ENCODE data around the gene DOK3. TPM values are rescaled to one million over a fixed set of nuclear protein-coding genes. Genes with fewer than 3 reads are reported as not detected.

DOK3 gene
- total RNA-seq, 1 donor from 2014 or later: 3.7 TPM

- no peak for DNase-seq (ENCODE audit: low spot score)
- H3K9me3 Mint-ChIP-seq: no peaks in the 10 kb centered on the region
- peaks cover 12% of the 10 kb centered on the region for H3K27me3 Mint-ChIP-seq (ENCODE audit: insufficient read depth)
- H3K27ac Mint-ChIP-seq: no peak overlapping the region
- no peak overlapping the region for H3K4me3 Mint-ChIP-seq
- peaks cover 50% of the 10 kb centered on the region for H3K4me1 Mint-ChIP-seq (ENCODE audit: low read depth)
- peaks cover 6% of the 10 kb centered on the region for H3K36me3 Mint-ChIP-seq (ENCODE audit: low read depth)
- intact Hi-C loops (cut with micrococcal nuclease): loop anchor here (2.0 kb wide), 1 partner anchor 19 kb away; the partner anchor contains the start of gene PDLIM7
Measured at GRCh38 chr5:177477701-177478477, 31.7 kb downstream of the DOK3 start.

GRCh38 chr5:177476531-177477233, 32.9 kb downstream of the DOK3 start:
- no peak overlapping the region for H3K4me3 Mint-ChIP-seq
- peaks cover 14% of the 10 kb centered on the region for H3K27me3 Mint-ChIP-seq (ENCODE audit: insufficient read depth)
- peaks cover 6% of the 10 kb centered on the region for H3K36me3 Mint-ChIP-seq (ENCODE audit: low read depth)
- H3K4me1 Mint-ChIP-seq (ENCODE audit: low read depth): peaks cover 50% of the 10 kb centered on the region
- H3K27ac Mint-ChIP-seq: no peak overlapping the region
- no peak for DNase-seq (ENCODE audit: low spot score)
- H3K9me3 Mint-ChIP-seq: no peaks in the 10 kb centered on the region
- intact Hi-C loops (cut with micrococcal nuclease): loop anchor here (1.0 kb wide), 1 partner anchor 20 kb away; no protein-coding TSS in a partner anchor

- H3K27me3 Mint-ChIP-seq (ENCODE audit: insufficient read depth): peaks cover 14% of the 10 kb centered on the region
- H3K4me3 Mint-ChIP-seq: peak overlapping the region; percentile 20
- peaks cover 54% of the 10 kb centered on the region for H3K4me1 Mint-ChIP-seq (ENCODE audit: low read depth)
- intact Hi-C loops (cut with micrococcal nuclease): loop anchor here (1.0 kb wide), 1 partner anchor 19 kb away; no protein-coding TSS in a partner anchor
- DNase-seq (ENCODE audit: low spot score): no peak
- peaks cover 6% of the 10 kb centered on the region for H3K36me3 Mint-ChIP-seq (ENCODE audit: low read depth)
- no peaks in the 10 kb centered on the region for H3K9me3 Mint-ChIP-seq
- H3K27ac Mint-ChIP-seq: no peak overlapping the region
Measured at GRCh38 chr5:177475563-177476427, 33.8 kb downstream of the DOK3 start.

GRCh38 chr5:177474846-177475562, 34.6 kb downstream of the DOK3 start:
- Mint-ChIP-seq H3K36me3 (ENCODE audit: low read depth) (peaks cover 6% of the 10 kb centered on the region), H3K4me1 (ENCODE audit: low read depth) (peaks cover 52% of the 10 kb centered on the region)

GRCh38 chr5:177474002-177474476, 35.6 kb downstream of the DOK3 start:
- peaks cover 43% of the 10 kb centered on the region for H3K4me1 Mint-ChIP-seq (ENCODE audit: low read depth)
- peaks cover 4% of the 10 kb centered on the region for H3K36me3 Mint-ChIP-seq (ENCODE audit: low read depth)
- intact Hi-C loops (cut with micrococcal nuclease): no loop called here
- DNase-seq (ENCODE audit: low spot score): no peak
- H3K9me3 Mint-ChIP-seq: no peaks in the 10 kb centered on the region
- H3K4me3 Mint-ChIP-seq: peak overlapping the region; percentile 86
- peak overlapping the region; percentile 12 for H3K27ac Mint-ChIP-seq
- H3K27me3 Mint-ChIP-seq (ENCODE audit: insufficient read depth): peaks cover 16% of the 10 kb centered on the region

More at GRCh38 chr5:177474846-177475562, 34.6 kb downstream of the DOK3 start:
- no peak for DNase-seq (ENCODE audit: low spot score)
- Mint-ChIP-seq H3K4me3 (peak overlapping the region; percentile 86), H3K27me3 (ENCODE audit: insufficient read depth) (peaks cover 16% of the 10 kb centered on the region), H3K9me3 (no peaks in the 10 kb centered on the region), H3K27ac (no peak overlapping the region)
- intact Hi-C loops (cut with micrococcal nuclease): no loop called here

- peaks cover 38% of the 10 kb centered on the region for H3K4me1 Mint-ChIP-seq (ENCODE audit: low read depth)
- H3K9me3 Mint-ChIP-seq: no peaks in the 10 kb centered on the region
- peaks cover 16% of the 10 kb centered on the region for H3K27me3 Mint-ChIP-seq (ENCODE audit: insufficient read depth)
- intact Hi-C loops (cut with micrococcal nuclease): no loop called here
- peaks cover 3% of the 10 kb centered on the region for H3K36me3 Mint-ChIP-seq (ENCODE audit: low read depth)
- H3K4me3 Mint-ChIP-seq: peak within 1 kb of the TSS; percentile 86
- H3K27ac Mint-ChIP-seq: peak within 1 kb of the TSS; percentile 12
- no peak for DNase-seq (ENCODE audit: low spot score)
Measured at GRCh38 chr5:177473443-177474001, 36.1 kb downstream of the DOK3 start, which contains the start of gene DBN1. Gene DBN1, minus strand, starts transcription at chr5:177473634. Its CDS starts 113 bp downstream, at chr5:177473521.

GRCh38 chr5:177472460-177473442, 36.9 kb downstream of the DOK3 start:
- H3K27me3 Mint-ChIP-seq (ENCODE audit: insufficient read depth): peaks cover 16% of the 10 kb centered on the region
- H3K36me3 Mint-ChIP-seq (ENCODE audit: low read depth): peaks cover 3% of the 10 kb centered on the region
- intact Hi-C loops (cut with micrococcal nuclease): loop anchor here (1.0 kb wide), 1 partner anchor 16 kb away; no protein-coding TSS in a partner anchor
- DNase-seq (ENCODE audit: low spot score): no peak
- H3K4me1 Mint-ChIP-seq (ENCODE audit: low read depth): peaks cover 31% of the 10 kb centered on the region
- H3K27ac Mint-ChIP-seq: no peak overlapping the region
- peak overlapping the region; percentile 67 for H3K4me3 Mint-ChIP-seq
- H3K9me3 Mint-ChIP-seq: no peaks in the 10 kb centered on the region

GRCh38 chr5:177471610-177472356, 37.8 kb downstream of the DOK3 start:
- Mint-ChIP-seq H3K36me3 (ENCODE audit: low read depth) (peaks cover 3% of the 10 kb centered on the region), H3K27me3 (ENCODE audit: insufficient read depth) (peaks cover 16% of the 10 kb centered on the region), H3K4me1 (ENCODE audit: low read depth) (peaks cover 29% of the 10 kb centered on the region), H3K4me3 (peak overlapping the region; percentile 54), H3K9me3 (no peaks in the 10 kb centered on the region), H3K27ac (peak overlapping the region; percentile 12)
- intact Hi-C loops (cut with micrococcal nuclease): loop anchor here (1.0 kb wide), 2 partner anchors 15 to 26 kb away; partner anchors contain the start of gene PDLIM7
- no peak for DNase-seq (ENCODE audit: low spot score)

- Mint-ChIP-seq H3K36me3 (ENCODE audit: low read depth) (peaks cover 3% of the 10 kb centered on the region), H3K27me3 (ENCODE audit: insufficient read depth) (peaks cover 16% of the 10 kb centered on the region), H3K9me3 (no peaks in the 10 kb centered on the region), H3K27ac (no peak overlapping the region), H3K4me3 (peak overlapping the region; percentile 13), H3K4me1 (ENCODE audit: low read depth) (peaks cover 24% of the 10 kb centered on the region)
- intact Hi-C loops (cut with micrococcal nuclease): loop anchor here (1.0 kb wide), 1 partner anchor 26 kb away; the partner anchor contains the start of gene PDLIM7
- DNase-seq (ENCODE audit: low spot score): no peak
Measured at GRCh38 chr5:177470759-177471536, 38.7 kb downstream of the DOK3 start.

All from activated T-helper 1 cell treated with anti-CD3 and anti-CD28 coated beads, Interleukin-12 subunit alpha, Interleukin-12 subunit beta, Interleukin-2, Interleukin-4 antibody, amounts not matched to agents 30 ng/mL and 10 ng/mL and 1 ng/mL, durations not matched to agents 14 hours and 24 hours and 36 hours (primary cell).